K562 (cell line): ENCODE measurements around the gene PSMC2. TPM values are rescaled to one million over a fixed set of nuclear protein-coding genes. Genes with fewer than 3 reads are reported as not detected.

Experiments
- BCL6 ChIP-seq: fragments of 250-450 bp; sonication (Bioruptor Pico); IDR thresholded peaks from 2 replicates; pipeline ENCODE4 v1.4.0; 2020
- CXXC5 ChIP-seq: fragments of 250-450 bp; sonication (Bioruptor Pico); IDR thresholded peaks from 2 replicates; pipeline ENCODE4 v1.8.0; 2022; ENCODE audit warnings: inconsistent platforms, mild to moderate bottlenecking, moderate library complexity
- ELF1 ChIP-seq: fragments of 200-800 bp; sonication (Bioruptor generic); IDR thresholded peaks from 2 replicates; pipeline ENCODE4 v1.6.1; 2016; ENCODE audit warnings: missing genetic modification characterization, missing compliant biosample characterization
- EZH2 ChIP-seq: IDR thresholded peaks from 2 replicates; pipeline ENCODE4 v1.6.1; 2012; ENCODE audit warnings: low read depth, mild to moderate bottlenecking, inconsistent platforms, low read length, borderline replicate concordance
- FOXM1 ChIP-seq, 2 experiments: fragments of 450-650 bp in 1 of 2; sonication (generic) in 1 of 2; formaldehyde crosslinking in 1 of 2; IDR thresholded peaks; 2 replicates each; pipeline versions ENCODE4 v1.6.1 to v1.9.0; 2017 to 2022; ENCODE audit warnings: low read depth in 2 of 2, mild to moderate bottlenecking in 2 of 2, missing genetic modification reagents in 1 of 2, moderate library complexity in 1 of 2
- HCFC1 ChIP-seq: IDR thresholded peaks from 2 replicates; pipeline ENCODE4 v1.6.1; 2012; ENCODE audit warnings: low read depth, low read length, improper control_type of control experiment
- HMG20A ChIP-seq: fragments of 450-650 bp; formaldehyde crosslinking; conservative IDR thresholded peaks from 2 replicates; pipeline ENCODE4 v1.4.0; 2020; ENCODE audit warnings: mild to moderate bottlenecking, mixed read lengths
- MEIS2 ChIP-seq: fragments of 450-650 bp; IDR thresholded peaks from 2 replicates; pipeline ENCODE4 v1.6.1; 2014; ENCODE audit warnings: mild to moderate bottlenecking; ENCODE audit not compliant: partially characterized antibody
- POU5F1 ChIP-seq: fragments of 150-350 bp; IDR thresholded peaks from 2 replicates; pipeline ENCODE4 v1.6.1; 2014; ENCODE audit warnings: borderline replicate concordance, low read length, low read depth, mild to moderate bottlenecking; ENCODE audit not compliant: partially characterized antibody
- SIX5 ChIP-seq, 2 experiments: IDR thresholded peaks; 2 replicates each; pipeline ENCODE4 v1.6.1; 2011; ENCODE audit warnings: low read length in 2 of 2, borderline replicate concordance in 1 of 2, low read depth in 1 of 2, mild to moderate bottlenecking in 1 of 2, moderate library complexity in 1 of 2; ENCODE audit not compliant: insufficient read depth in 1 of 2
- THRAP3 ChIP-seq: fragments of 450-650 bp; IDR thresholded peaks from 2 replicates; pipeline ENCODE4 v1.6.1; 2016; ENCODE audit warnings: mild to moderate bottlenecking, inconsistent platforms, borderline replicate concordance
- ZNF224 ChIP-seq: sonication (generic); formaldehyde crosslinking; IDR thresholded peaks from 2 replicates; pipeline ENCODE4 v1.8.0; 2022; ENCODE audit warnings: mild to moderate bottlenecking, missing genetic modification reagents
- ZNF253 ChIP-seq: fragments of 250-450 bp; sonication (Bioruptor Pico); conservative IDR thresholded peaks from 2 replicates; pipeline ENCODE4 v1.6.1; 2021; ENCODE audit warnings: mild to moderate bottlenecking
- ZNF3 ChIP-seq: fragments of 250-450 bp; sonication (Bioruptor Pico); IDR thresholded peaks from 2 replicates; pipeline ENCODE4 v1.5.0; 2021; ENCODE audit warnings: mild to moderate bottlenecking, moderate library complexity
- ZNF561 ChIP-seq: fragments of 450-650 bp; formaldehyde crosslinking; conservative IDR thresholded peaks from 2 replicates; pipeline ENCODE4 v1.4.0; 2020; ENCODE audit warnings: mild to moderate bottlenecking, moderate library complexity
- polyA plus RNA-seq, 8 experiments: library from polyadenylated mRNA; depleted of rRNA in 4 of 8; stranded (reverse) in 5 of 8; unstranded in 3 of 8; fragments of >200 nt; fragmentation: Nextera tagmentation in 2 of 8; fragmentation: Illumina TruSeq in 1 of 8; extraction: Ambion mirVana in 2 of 8; extraction: Trizol in 1 of 8; gene quantifications; 2 replicates each; pipeline versions ENCODE4 v1.2.1 to v1.2.3, GENCODE V29; 2011 to 2014; ENCODE audit warnings: inconsistent platforms in 1 of 8, missing spikeins in 1 of 8
- total RNA-seq, 7 experiments: library from RNA; depleted of rRNA in 6 of 7; stranded (reverse); fragments of >200 nt in 6 of 7; fragmentation: Illumina TruSeq in 2 of 7; extraction: Trizol in 2 of 7; gene quantifications; 2 replicates each; pipeline versions ENCODE4 v1.2.1 to v1.2.3, GENCODE V29; 2011 to 2021; ENCODE audit warnings: low replicate concordance in 1 of 7
- TF ChIP-seq, protein P1 (sequence below): fragments of 250-450 bp; sonication (Bioruptor Pico); IDR thresholded peaks from 2 replicates; pipeline ENCODE4 v1.6.1; 2021; ENCODE audit warnings: mild to moderate bottlenecking
- TF ChIP-seq, protein P2 (sequence below): fragments of 250-450 bp; sonication (Bioruptor Pico); IDR thresholded peaks from 2 replicates; pipeline ENCODE4 v1.8.0; 2022; ENCODE audit warnings: inconsistent platforms
- TF ChIP-seq, protein P3 (sequence below): fragments of 250-450 bp; sonication (Bioruptor Pico); IDR thresholded peaks from 2 replicates; pipeline ENCODE4 v1.8.0; 2021; ENCODE audit warnings: borderline replicate concordance, mild to moderate bottlenecking, moderate library complexity; ENCODE audit not compliant: poor library complexity, severe bottlenecking
- TF ChIP-seq, protein P4 (sequence below): fragments of 450-650 bp; conservative IDR thresholded peaks from 2 replicates; pipeline ENCODE4 v1.6.1; 2016; ENCODE audit warnings: missing genetic modification characterization, low read depth, mild to moderate bottlenecking, missing compliant biosample characterization, moderate library complexity
- TF ChIP-seq, protein P5 (sequence below): fragments of 250-450 bp; sonication (Bioruptor Pico); IDR thresholded peaks from 2 replicates; pipeline ENCODE4 v1.5.0; 2021
- TF ChIP-seq, protein P6 (sequence below): fragments of 450-650 bp; IDR thresholded peaks from 2 replicates; pipeline ENCODE4 v1.6.1; 2016; ENCODE audit warnings: borderline replicate concordance

Gene PSMC2
- total and polyA plus RNA-seq, 9 of the 15 experiments (the other 6 are each of a cell fraction or from before 2014, with no cell fraction given) = 316 to 1,105 (median 511) TPM

DNA sequence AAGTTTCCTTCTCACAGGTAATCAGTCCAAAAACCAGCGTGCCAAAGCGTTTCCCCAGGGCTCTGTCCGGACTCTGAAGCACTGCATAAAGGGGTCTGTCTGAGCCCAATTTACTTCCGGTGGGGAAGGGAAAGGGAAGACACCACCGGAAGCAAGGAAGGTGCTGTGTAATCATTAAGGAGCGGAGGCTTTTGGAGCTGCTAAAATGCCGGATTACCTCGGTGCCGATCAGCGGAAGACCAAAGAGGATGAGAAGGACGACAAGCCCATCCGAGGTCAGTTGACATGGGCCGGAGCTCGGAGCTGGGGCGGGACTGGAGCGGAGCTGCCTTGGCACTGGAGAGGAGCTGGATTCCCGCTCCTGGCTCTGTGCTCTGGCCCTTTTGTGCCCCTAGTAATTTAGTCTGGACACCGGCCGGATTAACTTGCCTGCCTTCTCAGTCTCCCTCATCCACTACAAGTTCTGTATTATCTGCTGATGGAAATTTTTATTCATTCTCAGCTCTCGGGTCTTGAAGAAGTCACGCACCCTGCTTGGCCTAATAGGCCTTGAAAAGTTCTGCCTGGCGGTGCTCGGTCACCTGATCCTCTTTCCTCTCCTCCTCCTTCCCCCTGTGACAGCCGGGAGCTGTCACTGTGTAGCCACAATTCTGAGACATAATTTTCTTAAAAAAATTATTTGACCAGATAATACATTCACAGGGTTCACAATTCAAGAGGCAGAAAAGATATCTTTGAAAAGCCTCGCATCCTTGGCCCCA lies at the start of gene PSMC2 (continued):
- TF ChIP-seq ZNF561 (CRISPR knock-in tag) (no peak), HCFC1 (peak; percentile 69), FOXM1 (IDR thresholded peaks at IDR 0.05; ENCODE audit: low read depth) (no peak), FOXM1 (CRISPR knock-in tag; IDR thresholded peaks at IDR 0.05; ENCODE audit: low read depth) (no peak), MEIS2 (peak; percentile 6), EZH2 (no peak), ZNF224 (CRISPR knock-in tag) (no peak), ELF1 (tag) (peak; percentile 74), SIX5 (IDR thresholded peaks at IDR 0.05; ENCODE audit: borderline replicate concordance in 1 of 2, insufficient read depth in 1 of 2, low read depth in 1 of 2, low read length in 2 of 2) (0 out of 4 replicates have a peak, but pooled peaks of 1 of the 2 experiments have one; percentile 21), BCL6 (no peak), CXXC5 (CRISPR knock-in tag) (peak; percentile 69), ZNF3 (no peak), POU5F1 (peak; percentile 16), THRAP3 (no peak), HMG20A (CRISPR knock-in tag) (no peak), ZNF253 (no peak)
- TF ChIP-seq, protein P1, sequence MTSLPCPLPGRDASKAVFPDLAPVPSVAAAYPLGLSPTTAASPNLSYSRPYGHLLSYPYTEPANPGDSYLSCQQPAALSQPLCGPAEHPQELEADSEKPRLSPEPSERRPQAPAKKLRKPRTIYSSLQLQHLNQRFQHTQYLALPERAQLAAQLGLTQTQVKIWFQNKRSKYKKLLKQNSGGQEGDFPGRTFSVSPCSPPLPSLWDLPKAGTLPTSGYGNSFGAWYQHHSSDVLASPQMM (CRISPR knock-in tag) = no peak
- TF ChIP-seq, protein P2, sequence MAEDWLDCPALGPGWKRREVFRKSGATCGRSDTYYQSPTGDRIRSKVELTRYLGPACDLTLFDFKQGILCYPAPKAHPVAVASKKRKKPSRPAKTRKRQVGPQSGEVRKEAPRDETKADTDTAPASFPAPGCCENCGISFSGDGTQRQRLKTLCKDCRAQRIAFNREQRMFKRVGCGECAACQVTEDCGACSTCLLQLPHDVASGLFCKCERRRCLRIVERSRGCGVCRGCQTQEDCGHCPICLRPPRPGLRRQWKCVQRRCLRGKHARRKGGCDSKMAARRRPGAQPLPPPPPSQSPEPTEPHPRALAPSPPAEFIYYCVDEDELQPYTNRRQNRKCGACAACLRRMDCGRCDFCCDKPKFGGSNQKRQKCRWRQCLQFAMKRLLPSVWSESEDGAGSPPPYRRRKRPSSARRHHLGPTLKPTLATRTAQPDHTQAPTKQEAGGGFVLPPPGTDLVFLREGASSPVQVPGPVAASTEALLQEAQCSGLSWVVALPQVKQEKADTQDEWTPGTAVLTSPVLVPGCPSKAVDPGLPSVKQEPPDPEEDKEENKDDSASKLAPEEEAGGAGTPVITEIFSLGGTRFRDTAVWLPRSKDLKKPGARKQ (CRISPR knock-in tag) = no peak
- TF ChIP-seq, protein P3, sequence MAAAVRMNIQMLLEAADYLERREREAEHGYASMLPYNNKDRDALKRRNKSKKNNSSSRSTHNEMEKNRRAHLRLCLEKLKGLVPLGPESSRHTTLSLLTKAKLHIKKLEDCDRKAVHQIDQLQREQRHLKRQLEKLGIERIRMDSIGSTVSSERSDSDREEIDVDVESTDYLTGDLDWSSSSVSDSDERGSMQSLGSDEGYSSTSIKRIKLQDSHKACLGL (CRISPR knock-in tag) = no peak
- TF ChIP-seq, protein P4, sequence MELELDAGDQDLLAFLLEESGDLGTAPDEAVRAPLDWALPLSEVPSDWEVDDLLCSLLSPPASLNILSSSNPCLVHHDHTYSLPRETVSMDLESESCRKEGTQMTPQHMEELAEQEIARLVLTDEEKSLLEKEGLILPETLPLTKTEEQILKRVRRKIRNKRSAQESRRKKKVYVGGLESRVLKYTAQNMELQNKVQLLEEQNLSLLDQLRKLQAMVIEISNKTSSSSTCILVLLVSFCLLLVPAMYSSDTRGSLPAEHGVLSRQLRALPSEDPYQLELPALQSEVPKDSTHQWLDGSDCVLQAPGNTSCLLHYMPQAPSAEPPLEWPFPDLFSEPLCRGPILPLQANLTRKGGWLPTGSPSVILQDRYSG = no peak
- TF ChIP-seq, protein P5, sequence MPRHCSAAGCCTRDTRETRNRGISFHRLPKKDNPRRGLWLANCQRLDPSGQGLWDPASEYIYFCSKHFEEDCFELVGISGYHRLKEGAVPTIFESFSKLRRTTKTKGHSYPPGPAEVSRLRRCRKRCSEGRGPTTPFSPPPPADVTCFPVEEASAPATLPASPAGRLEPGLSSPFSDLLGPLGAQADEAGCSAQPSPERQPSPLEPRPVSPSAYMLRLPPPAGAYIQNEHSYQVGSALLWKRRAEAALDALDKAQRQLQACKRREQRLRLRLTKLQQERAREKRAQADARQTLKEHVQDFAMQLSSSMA (CRISPR knock-in tag) = no peak
- TF ChIP-seq, protein P6, sequence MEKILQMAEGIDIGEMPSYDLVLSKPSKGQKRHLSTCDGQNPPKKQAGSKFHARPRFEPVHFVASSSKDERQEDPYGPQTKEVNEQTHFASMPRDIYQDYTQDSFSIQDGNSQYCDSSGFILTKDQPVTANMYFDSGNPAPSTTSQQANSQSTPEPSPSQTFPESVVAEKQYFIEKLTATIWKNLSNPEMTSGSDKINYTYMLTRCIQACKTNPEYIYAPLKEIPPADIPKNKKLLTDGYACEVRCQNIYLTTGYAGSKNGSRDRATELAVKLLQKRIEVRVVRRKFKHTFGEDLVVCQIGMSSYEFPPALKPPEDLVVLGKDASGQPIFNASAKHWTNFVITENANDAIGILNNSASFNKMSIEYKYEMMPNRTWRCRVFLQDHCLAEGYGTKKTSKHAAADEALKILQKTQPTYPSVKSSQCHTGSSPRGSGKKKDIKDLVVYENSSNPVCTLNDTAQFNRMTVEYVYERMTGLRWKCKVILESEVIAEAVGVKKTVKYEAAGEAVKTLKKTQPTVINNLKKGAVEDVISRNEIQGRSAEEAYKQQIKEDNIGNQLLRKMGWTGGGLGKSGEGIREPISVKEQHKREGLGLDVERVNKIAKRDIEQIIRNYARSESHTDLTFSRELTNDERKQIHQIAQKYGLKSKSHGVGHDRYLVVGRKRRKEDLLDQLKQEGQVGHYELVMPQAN = peak; percentile 94
